GM12878 (cell line): Measurements from ENCODE around the gene FIBIN. TPM values are rescaled to one million over a fixed set of nuclear protein-coding genes. Genes with fewer than 3 reads are reported as not detected.

Experiments
- ATAC-seq: fragments of 200-7000 bp; cut with Tn5 transposase; 3 replicates; pipeline ENCODE4 v1.9.1; 2020; ENCODE audit warnings: mild to moderate bottlenecking, moderate library complexity
- BruUV-seq: library from RNA; stranded (reverse); fragments of 400-500 nt; replicated peaks from 2 replicates; lab custom pipeline; 2021; lab: Mats Ljungman, UMichigan
- CTCF ChIA-PET: fragments of 300-600 bp; sonication (Branson Sonifier 250); formaldehyde crosslinking; extraction: SDS; loops from one replicate; lab custom pipeline; 2021; ENCODE audit warnings: inconsistent platforms; lab: Yijun Ruan, JAX
- POLR2A ChIA-PET: fragments of 350-600 bp; formaldehyde crosslinking; extraction: SDS; loops from one replicate; lab custom pipeline; 2021; ENCODE audit warnings: inconsistent platforms; lab: Charles Lee
- RAD21 ChIA-PET: fragments of 300-600 bp; sonication (Branson Sonifier 250); formaldehyde crosslinking; loops from one replicate; lab custom pipeline; 2023; ENCODE audit warnings: antibody characterized with exemption; ENCODE audit not compliant: unreplicated experiment; lab: Charles Lee
- SMC1A ChIA-PET: fragments of 300-600 bp; sonication (Branson Sonifier 250); formaldehyde crosslinking; loops from one replicate; lab custom pipeline; 2023; ENCODE audit not compliant: unreplicated experiment, uncharacterized antibody; lab: Charles Lee
- DNase-seq: peaks from one replicate; pipeline ENCODE4 v3.0.0-alpha.2; 2011; ENCODE audit warnings: low read depth, low spot score
- FAIRE-seq: peaks from 3 replicates; lab custom pipeline; 2011; peaks lifted over from hg19 to GRCh38; lab: Jason Lieb, UNC
- H2AFZ ChIP-seq: 2 replicates; pipeline ENCODE4 v1.6.0; 2011; ENCODE audit warnings: low read depth, low read length, control low read depth; ENCODE audit not compliant: control insufficient read depth
- H3K27ac ChIP-seq: 2 replicates; pipeline ENCODE4 v1.5.1; 2011; ENCODE audit warnings: control low read depth; ENCODE audit not compliant: control insufficient read depth, insufficient read depth
- H3K27me3 ChIP-seq, 2 experiments: replicated peaks in 1 of 2; 2 replicates each; pipeline versions ENCODE4 v1.6.0 to v1.6.1; 2011; ENCODE audit warnings: low read length in 1 of 2; ENCODE audit not compliant: control insufficient read depth in 2 of 2, insufficient read depth in 2 of 2
- H3K36me3 ChIP-seq, 2 experiments: 2 replicates each; pipeline ENCODE4 v1.5.1; 2011; ENCODE audit warnings: low read length in 1 of 2; ENCODE audit not compliant: control insufficient read depth in 2 of 2, insufficient read depth in 2 of 2
- H3K4me1 ChIP-seq: 2 replicates; pipeline ENCODE4 v1.6.1; 2011; ENCODE audit warnings: mild to moderate bottlenecking, low read length, moderate library complexity, mixed read lengths; ENCODE audit not compliant: control insufficient read depth, insufficient read depth
- H3K4me2 ChIP-seq: 2 replicates; pipeline ENCODE4 v1.6.0; 2011; ENCODE audit warnings: control low read depth; ENCODE audit not compliant: control insufficient read depth, insufficient read depth
- H3K4me3 ChIP-seq: fragments of 200-600 bp; sonication (generic); 2 replicates; pipeline ENCODE4 v1.5.1; 2016
- H3K79me2 ChIP-seq: 2 replicates; pipeline ENCODE4 v1.6.0; 2011; ENCODE audit warnings: low read length; ENCODE audit not compliant: control insufficient read depth, insufficient read depth
- H3K9ac ChIP-seq: 2 replicates; pipeline ENCODE4 v1.8.0; 2011; ENCODE audit warnings: low read length, control low read depth, mixed read lengths; ENCODE audit not compliant: control insufficient read depth, insufficient read depth
- H3K9me3 ChIP-seq: replicated peaks from 3 replicates; pipeline ENCODE4 v1.5.1; 2011; ENCODE audit warnings: mild to moderate bottlenecking, low read length; ENCODE audit not compliant: control insufficient read depth, insufficient read depth
- H4K20me1 ChIP-seq: 2 replicates; pipeline ENCODE4 v1.6.0; 2011; ENCODE audit not compliant: control insufficient read depth, insufficient read depth
- CEBPB ChIP-seq, 2 experiments: fragments of 150-350 bp in 1 of 2; IDR thresholded peaks; 2 replicates each; pipeline ENCODE4 v1.6.1; 2012 to 2014; ENCODE audit warnings: low read depth in 2 of 2, low read length in 2 of 2, borderline replicate concordance in 1 of 2, inconsistent platforms in 1 of 2
- IKZF1 ChIP-seq: fragments of 450-650 bp; conservative IDR thresholded peaks from 2 replicates; pipeline ENCODE4 v1.6.1; 2017; ENCODE audit warnings: antibody characterized with exemption, mild to moderate bottlenecking
- NR2C2 ChIP-seq: IDR thresholded peaks from 2 replicates; pipeline ENCODE4 v1.6.1; 2011; ENCODE audit warnings: borderline replicate concordance, low read depth; ENCODE audit not compliant: control insufficient read depth, insufficient read length
- PAX5 ChIP-seq: IDR thresholded peaks from 2 replicates; pipeline ENCODE4 v1.6.1; 2011; ENCODE audit warnings: low read depth, low read length, borderline replicate concordance
- WGBS: methylation state at CpG from one replicate; pipeline ENCODE4 v1.1.6; 2016; ENCODE audit warnings: low lambda C conversion rate; ENCODE audit not compliant: insufficient replicate concordance, insufficient coverage; ENCODE audit errors: missing lambda C conversion rate; 5-methylcytosine and 5-hydroxymethylcytosine counted together
- in situ Hi-C: fragments of 300-500 bp; cut with MboI; formaldehyde crosslinking; loops from 9 replicates; pipeline ENCODE4 v1.14.3; 2018; ENCODE audit warnings: mixed read lengths
- intact Hi-C: fragments of 100-400 bp; cut with micrococcal nuclease; formaldehyde crosslinking; loops from one replicate; pipeline ENCODE4 v1.14.2; 2022; ENCODE audit not compliant: unreplicated experiment
- polyA plus RNA-seq, 11 experiments: library from polyadenylated mRNA; depleted of rRNA in 4 of 11; unstranded in 6 of 11; stranded (reverse) in 5 of 11; fragments of >200 nt; fragmentation: Nextera tagmentation in 4 of 11; fragmentation: Illumina TruSeq in 1 of 11; extraction: Ambion mirVana in 4 of 11; extraction: Trizol in 1 of 11; gene quantifications; 1 replicate in 1 of 11; 2 replicates in 10 of 11; pipeline versions ENCODE4 v1.2.1 to v1.2.3, GENCODE V29; 2011 to 2016; ENCODE audit warnings: inconsistent platforms in 2 of 11, missing spikeins in 2 of 11, low read depth in 1 of 11
- total RNA-seq, 4 experiments: library from RNA; depleted of rRNA in 3 of 4; stranded (reverse); fragments of >200 nt in 3 of 4; fragmentation: Illumina TruSeq in 1 of 4; extraction: Trizol in 1 of 4; gene quantifications; 2 replicates each; pipeline versions ENCODE4 v1.2.1 to v1.2.3, GENCODE V29; 2013 to 2021
- TF ChIP-seq, protein P1 (sequence below): fragments of 450-650 bp; IDR thresholded peaks from 2 replicates; pipeline ENCODE4 v1.6.1; 2018; ENCODE audit warnings: mild to moderate bottlenecking, low read depth, moderate library complexity; ENCODE audit not compliant: partially characterized antibody

FIBIN gene
- total and polyA plus RNA-seq, 10 of the 15 experiments (the other 5 are each of a cell fraction or from before 2014, with no cell fraction given), result not detected

DNA sequence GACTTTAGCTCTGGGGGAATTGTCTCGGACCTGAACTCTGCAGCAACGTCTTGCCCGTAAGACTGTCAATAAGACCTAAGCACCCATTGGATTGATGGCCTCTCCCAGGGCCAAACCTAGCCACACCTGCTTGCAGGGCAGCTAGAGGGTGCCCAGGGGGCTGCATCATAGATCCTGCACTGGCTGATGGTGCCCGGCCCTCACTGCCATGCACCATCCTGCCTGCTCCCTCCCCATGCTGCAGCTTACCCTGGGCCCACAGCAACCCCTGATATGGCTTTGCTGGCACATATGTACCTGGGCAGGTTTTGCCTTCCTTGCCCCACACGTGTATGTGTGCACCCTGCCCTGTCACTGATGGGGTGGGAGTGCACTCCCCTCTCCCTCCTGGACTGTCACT is 37.8 kb downstream of the FIBIN start:
- DNase-seq, result no peak

More for the DNA sequence above, 37.8 kb downstream of the FIBIN start:
- ChIA-PET RAD21 (no interaction called here), CTCF (no interaction called here), POLR2A (no interaction called here), SMC1A (interaction anchor here (1.2 to 1.7 kb wide), 2 partner anchors 13 to 24 kb away, joined by 4 to 5 read pairs; no protein-coding TSS in a partner anchor)
- Histone ChIP-seq H3K9me3 (no peaks in the 10 kb centered on the region), H3K9ac (no peak overlapping the region), H3K27me3 (no peaks in the 10 kb centered on the region), H4K20me1 (no peaks in the 10 kb centered on the region), H2AFZ (no peak overlapping the region), H3K4me2 (no peak overlapping the region), H3K4me1 (no peaks in the 10 kb centered on the region), H3K36me3 (no peaks in the 10 kb centered on the region), H3K27ac (no peak overlapping the region), H3K79me2 (no peaks in the 10 kb centered on the region), H3K4me3 (no peak overlapping the region)
- no peak for TF ChIP-seq PAX5
- no peak for TF ChIP-seq CEBPB (IDR thresholded peaks at IDR 0.05; ENCODE audit: borderline replicate concordance in 1 of 2, low read depth in 2 of 2, low read length in 2 of 2)
- TF ChIP-seq IKZF1, result no peak
- no peak for TF ChIP-seq NR2C2
- TF ChIP-seq, protein P1, sequence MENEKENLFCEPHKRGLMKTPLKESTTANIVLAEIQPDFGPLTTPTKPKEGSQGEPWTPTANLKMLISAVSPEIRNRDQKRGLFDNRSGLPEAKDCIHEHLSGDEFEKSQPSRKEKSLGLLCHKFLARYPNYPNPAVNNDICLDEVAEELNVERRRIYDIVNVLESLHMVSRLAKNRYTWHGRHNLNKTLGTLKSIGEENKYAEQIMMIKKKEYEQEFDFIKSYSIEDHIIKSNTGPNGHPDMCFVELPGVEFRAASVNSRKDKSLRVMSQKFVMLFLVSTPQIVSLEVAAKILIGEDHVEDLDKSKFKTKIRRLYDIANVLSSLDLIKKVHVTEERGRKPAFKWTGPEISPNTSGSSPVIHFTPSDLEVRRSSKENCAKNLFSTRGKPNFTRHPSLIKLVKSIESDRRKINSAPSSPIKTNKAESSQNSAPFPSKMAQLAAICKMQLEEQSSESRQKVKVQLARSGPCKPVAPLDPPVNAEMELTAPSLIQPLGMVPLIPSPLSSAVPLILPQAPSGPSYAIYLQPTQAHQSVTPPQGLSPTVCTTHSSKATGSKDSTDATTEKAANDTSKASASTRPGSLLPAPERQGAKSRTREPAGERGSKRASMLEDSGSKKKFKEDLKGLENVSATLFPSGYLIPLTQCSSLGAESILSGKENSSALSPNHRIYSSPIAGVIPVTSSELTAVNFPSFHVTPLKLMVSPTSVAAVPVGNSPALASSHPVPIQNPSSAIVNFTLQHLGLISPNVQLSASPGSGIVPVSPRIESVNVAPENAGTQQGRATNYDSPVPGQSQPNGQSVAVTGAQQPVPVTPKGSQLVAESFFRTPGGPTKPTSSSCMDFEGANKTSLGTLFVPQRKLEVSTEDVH, result no peak
- intact Hi-C loops, result no loop called here
- no TSS peak for BruUV-seq
- in situ Hi-C loops, result no loop called here
- WGBS, result 46% methylated on average over 5 of the region's 5 CpGs
- no peak for ATAC-seq
- no peak for FAIRE-seq
